ENCODE results near the gene FRMD6. TPM values are rescaled to one million over a fixed set of nuclear protein-coding genes. Genes with fewer than 3 reads are reported as not detected.

Gene FRMD6
- total and polyA plus RNA-seq, 7 donors, result 1.6 to 85.6 (median 38.3) TPM

DNA sequence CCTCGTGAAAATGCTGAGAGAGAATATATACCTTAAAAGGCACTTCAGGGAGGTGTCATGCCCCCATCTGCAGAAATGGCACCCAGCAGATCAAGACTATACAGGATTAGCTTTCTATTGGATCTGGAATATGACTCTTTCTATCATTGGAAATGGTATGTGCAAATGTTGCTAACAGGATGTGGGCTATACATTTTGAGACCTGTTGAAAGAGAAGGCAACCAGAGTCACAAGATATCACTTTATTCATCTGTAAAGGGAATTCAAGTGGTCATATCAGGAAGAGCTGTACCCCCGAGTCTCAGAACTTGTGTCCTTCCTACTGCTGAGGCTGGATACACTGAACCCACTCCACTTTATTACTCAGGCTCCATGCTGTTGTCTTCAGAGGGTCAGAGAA, 46.1 kb upstream of the FRMD6 start:
- H3K4me3 ChIP-seq, result no peak overlapping the region
- no peaks in the 10 kb centered on the region for H3K36me3 ChIP-seq
- DNase-seq, result no peak
- intact Hi-C loops (cut with DNase I), result no loop called here
- no peak overlapping the region for H3K27ac ChIP-seq
- TF ChIP-seq, protein P1, sequence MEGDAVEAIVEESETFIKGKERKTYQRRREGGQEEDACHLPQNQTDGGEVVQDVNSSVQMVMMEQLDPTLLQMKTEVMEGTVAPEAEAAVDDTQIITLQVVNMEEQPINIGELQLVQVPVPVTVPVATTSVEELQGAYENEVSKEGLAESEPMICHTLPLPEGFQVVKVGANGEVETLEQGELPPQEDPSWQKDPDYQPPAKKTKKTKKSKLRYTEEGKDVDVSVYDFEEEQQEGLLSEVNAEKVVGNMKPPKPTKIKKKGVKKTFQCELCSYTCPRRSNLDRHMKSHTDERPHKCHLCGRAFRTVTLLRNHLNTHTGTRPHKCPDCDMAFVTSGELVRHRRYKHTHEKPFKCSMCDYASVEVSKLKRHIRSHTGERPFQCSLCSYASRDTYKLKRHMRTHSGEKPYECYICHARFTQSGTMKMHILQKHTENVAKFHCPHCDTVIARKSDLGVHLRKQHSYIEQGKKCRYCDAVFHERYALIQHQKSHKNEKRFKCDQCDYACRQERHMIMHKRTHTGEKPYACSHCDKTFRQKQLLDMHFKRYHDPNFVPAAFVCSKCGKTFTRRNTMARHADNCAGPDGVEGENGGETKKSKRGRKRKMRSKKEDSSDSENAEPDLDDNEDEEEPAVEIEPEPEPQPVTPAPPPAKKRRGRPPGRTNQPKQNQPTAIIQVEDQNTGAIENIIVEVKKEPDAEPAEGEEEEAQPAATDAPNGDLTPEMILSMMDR (IDR thresholded peaks at IDR 0.05), result no peak
- TF ChIP-seq POLR2A (IDR thresholded peaks at IDR 0.05), result no peak
- no peak for TF ChIP-seq POLR2AphosphoS5 (IDR thresholded peaks at IDR 0.05)
- TF ChIP-seq EP300 (IDR thresholded peaks at IDR 0.05), result no peak
- no peaks in the 10 kb centered on the region for H3K9me3 ChIP-seq
- H3K27me3 ChIP-seq, result no peaks in the 10 kb centered on the region
- WGBS, 2 donors, result 67 to 76% methylated on average over 2 of the region's 2 CpGs
- peaks cover 0 to 14% (median 2%) of the 10 kb centered on the region in 4 donors for H3K4me1 ChIP-seq

DNA sequence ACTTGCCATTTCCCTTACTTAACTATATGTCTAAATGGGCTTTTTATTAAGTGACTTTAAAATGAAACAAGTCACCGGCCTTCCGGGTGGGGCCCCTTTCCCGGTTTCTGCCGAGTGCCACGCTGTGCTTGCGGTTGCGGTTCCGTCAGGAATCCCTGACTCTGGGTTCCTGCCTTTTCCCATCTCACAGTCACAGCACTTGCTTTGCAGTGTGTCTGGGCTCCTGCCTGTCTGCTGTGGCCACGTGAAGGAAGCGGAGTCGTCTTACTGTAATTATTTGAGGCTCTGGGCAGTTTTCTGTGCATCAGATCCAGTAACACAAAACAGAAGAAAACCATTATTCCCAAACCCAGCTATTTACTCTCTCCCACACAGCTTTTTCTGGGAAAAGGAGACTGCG, 44.0 kb upstream of the FRMD6 start:
- no peaks in the 10 kb centered on the region for H3K36me3 ChIP-seq
- H3K4me1 ChIP-seq, result peaks cover 0 to 7% (median 0%) of the 10 kb centered on the region in 4 donors
- no peaks in the 10 kb centered on the region for H3K27me3 ChIP-seq
- 76 to 85% methylated on average over 12 of the region's 12 CpGs for WGBS, 2 donors
- no peak for DNase-seq
- no peak for TF ChIP-seq POLR2A (IDR thresholded peaks at IDR 0.05)
- no peak for TF ChIP-seq EP300 (IDR thresholded peaks at IDR 0.05)
- no peak for TF ChIP-seq POLR2AphosphoS5 (IDR thresholded peaks at IDR 0.05)
- TF ChIP-seq, protein P1 (IDR thresholded peaks at IDR 0.05), result no peak
- intact Hi-C loops (cut with DNase I), result no loop called here
- H3K27ac ChIP-seq, result no peak overlapping the region
- H3K9me3 ChIP-seq, result no peaks in the 10 kb centered on the region
- H3K4me3 ChIP-seq, result peak overlapping the region in 2 of 4 donors; percentile 5 to 12

DNA sequence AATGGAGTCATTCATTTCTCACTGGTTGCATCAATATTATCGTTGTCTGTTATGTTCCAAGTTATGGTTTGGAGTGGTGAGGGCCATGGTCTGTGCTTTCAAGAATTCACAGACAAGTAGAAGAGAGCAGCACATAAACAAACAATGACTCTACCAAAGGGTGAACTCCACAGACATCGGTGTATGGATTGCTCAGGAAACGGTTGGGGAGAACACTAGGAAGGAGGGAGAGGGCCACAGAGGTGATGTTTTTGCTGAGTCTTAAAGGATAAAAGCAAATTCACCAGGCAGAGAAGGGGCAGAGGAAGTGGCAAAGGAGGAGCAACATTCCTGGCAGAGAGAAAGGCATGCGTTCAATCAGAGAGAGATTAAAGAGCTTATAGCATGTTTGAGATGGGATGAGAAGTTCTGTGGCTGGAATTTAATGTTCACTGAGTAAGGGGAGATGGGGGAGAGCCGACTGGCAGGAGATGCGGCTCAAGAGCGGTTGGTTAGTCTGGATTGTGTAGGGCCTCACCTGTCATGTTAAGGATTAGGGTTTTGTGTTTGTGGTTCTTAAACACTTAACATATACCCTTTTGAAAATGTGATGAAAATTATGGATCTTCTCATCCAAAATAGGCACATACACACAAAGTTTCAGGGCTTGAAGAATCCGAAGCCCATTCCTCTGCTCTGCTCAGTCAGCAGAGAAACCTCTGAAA, 42.3 kb upstream of the FRMD6 start:
- Histone ChIP-seq H3K27me3 (no peaks in the 10 kb centered on the region), H3K4me1 (peaks cover 0 to under 1% (median 0%) of the 10 kb centered on the region in 4 donors), H3K9me3 (no peaks in the 10 kb centered on the region), H3K27ac (no peak overlapping the region), H3K4me3 (no peak overlapping the region), H3K36me3 (no peaks in the 10 kb centered on the region)
- no peak for DNase-seq
- intact Hi-C loops (cut with DNase I), result no loop called here
- WGBS, 2 donors, result 77 to 78% methylated on average over 8 of the region's 8 CpGs
- no peak for TF ChIP-seq EP300 (IDR thresholded peaks at IDR 0.05)
- TF ChIP-seq, protein P1 (IDR thresholded peaks at IDR 0.05), result no peak
- TF ChIP-seq POLR2AphosphoS5 (IDR thresholded peaks at IDR 0.05), result no peak
- no peak for TF ChIP-seq POLR2A (IDR thresholded peaks at IDR 0.05)

DNA sequence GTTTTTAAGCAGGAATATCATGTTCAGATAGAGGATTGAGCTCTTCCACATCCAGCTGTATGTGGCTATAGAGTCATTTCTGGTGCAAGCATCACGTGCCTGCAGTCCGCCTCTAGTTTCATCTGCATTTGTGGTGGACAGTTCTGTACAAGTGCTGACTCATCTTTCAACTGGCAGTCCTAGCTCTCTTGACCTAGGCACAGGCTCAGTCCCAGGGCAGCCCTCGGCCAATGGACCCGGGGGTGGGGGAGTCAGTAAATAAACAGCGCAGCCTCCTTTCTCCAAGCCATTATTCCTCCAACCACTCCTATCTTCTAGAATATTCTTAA, 41.8 kb upstream of the FRMD6 start:
- TF ChIP-seq, protein P1 (IDR thresholded peaks at IDR 0.05), result no peak
- TF ChIP-seq EP300 (IDR thresholded peaks at IDR 0.05) (no peak), POLR2A (IDR thresholded peaks at IDR 0.05) (no peak), POLR2AphosphoS5 (IDR thresholded peaks at IDR 0.05) (no peak)
- Histone ChIP-seq H3K36me3 (no peaks in the 10 kb centered on the region), H3K9me3 (no peaks in the 10 kb centered on the region), H3K27ac (no peak overlapping the region), H3K4me3 (no peak overlapping the region), H3K4me1 (peaks cover 0 to 3% (median 0%) of the 10 kb centered on the region in 4 donors), H3K27me3 (no peaks in the 10 kb centered on the region)
- DNase-seq, result no peak
- 85 to 87% methylated on average over 5 of the region's 5 CpGs for WGBS, 2 donors
- intact Hi-C loops (cut with DNase I), result no loop called here

DNA sequence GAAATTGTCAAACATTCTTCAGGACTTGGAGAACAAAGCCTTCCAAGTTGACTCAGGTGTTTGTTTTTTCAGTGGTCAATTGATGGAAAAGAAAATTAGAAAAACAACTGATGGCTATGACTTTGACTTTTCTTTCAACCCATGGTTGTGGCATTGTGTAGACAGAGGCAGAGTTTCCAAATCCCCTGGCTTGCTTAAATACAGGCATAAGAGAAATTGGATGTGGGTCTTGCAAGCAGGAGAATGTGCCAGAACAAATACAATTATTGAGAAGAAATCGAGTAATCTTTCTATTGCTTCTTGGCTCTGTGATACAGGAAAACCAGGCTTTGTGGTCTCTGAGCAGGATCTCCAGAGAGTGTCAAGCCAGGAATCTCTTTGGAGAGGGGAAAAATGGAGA, 40.9 kb upstream of the FRMD6 start:
- TF ChIP-seq POLR2A (IDR thresholded peaks at IDR 0.05) (no peak), EP300 (IDR thresholded peaks at IDR 0.05) (no peak), POLR2AphosphoS5 (IDR thresholded peaks at IDR 0.05) (no peak)
- TF ChIP-seq, protein P1 (IDR thresholded peaks at IDR 0.05), result no peak
- Histone ChIP-seq H3K27me3 (no peaks in the 10 kb centered on the region), H3K4me1 (peaks cover 0 to 5% (median 0%) of the 10 kb centered on the region in 4 donors), H3K36me3 (no peaks in the 10 kb centered on the region), H3K4me3 (no peak overlapping the region), H3K9me3 (no peaks in the 10 kb centered on the region), H3K27ac (no peak overlapping the region)
- intact Hi-C loops (cut with DNase I), result no loop called here
- no peak for DNase-seq
- WGBS, 2 donors, result 59 to 83% methylated on average over 1 of the region's 1 CpG
